ENCODE results near the gene SMIM27.

GRCh38 chr9:32590898-32591297, 38.8 kb downstream of the SMIM27 start:
- no peak for TF ChIP-seq EZH2 (IDR thresholded peaks at IDR 0.05; ENCODE audit: borderline replicate concordance)
- TF ChIP-seq CTCF (IDR thresholded peaks at IDR 0.05; ENCODE audit: poor library complexity): no peak
- no peak for TF ChIP-seq EZH2phosphoT487 (IDR thresholded peaks at IDR 0.05; ENCODE audit: low read depth, severe bottlenecking, unreplicated experiment)
